ENCODE results near the gene AMBP.

The AMBP gene

GRCh38 chr9:114071197-114071795, 6.8 kb downstream of the AMBP start:
- no peak for DNase-seq

DNA sequence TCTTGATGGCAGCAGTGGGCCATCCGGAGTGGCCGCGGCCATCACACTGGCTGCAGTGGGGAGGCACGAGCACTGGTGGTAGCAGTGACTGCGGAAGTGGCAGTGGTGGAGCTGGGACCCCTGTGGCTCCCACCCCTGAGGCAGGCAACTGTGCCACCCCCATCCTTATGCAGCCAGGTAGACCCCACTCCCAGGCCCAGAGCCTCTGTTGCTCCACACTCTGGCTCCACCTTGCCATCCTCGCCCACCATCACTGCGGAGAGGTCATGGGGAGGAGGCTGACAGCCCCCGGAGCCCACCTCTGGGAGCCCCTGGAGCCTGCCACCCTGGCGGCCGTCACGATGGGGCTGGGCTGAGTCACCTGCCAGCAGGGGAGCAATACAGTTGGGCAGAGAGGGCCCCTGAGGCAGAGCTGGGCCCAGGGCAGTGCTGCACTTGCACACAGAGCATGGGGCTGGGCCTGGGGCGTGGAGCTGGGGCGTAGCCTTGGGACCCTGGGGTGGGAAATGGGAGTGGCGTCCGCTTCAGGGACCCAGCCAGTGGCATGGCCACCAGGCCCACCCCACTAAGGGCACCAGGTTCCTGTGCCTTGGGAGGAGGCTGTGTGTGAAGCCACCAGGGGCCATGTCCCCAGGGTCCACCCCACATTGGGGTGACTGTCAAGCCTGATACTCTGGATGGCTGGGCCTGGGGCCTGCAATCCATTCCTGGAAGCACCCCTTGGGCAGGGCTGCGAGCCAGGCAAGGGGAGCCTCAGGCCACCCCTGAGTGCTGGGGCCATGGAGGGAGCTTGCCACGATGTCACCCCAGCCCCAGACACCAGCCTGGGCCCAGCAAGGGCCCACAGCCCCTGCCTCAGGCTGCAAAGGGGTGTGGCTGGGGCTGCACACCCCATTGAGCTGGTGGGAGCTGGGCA, 7.7 kb downstream of the AMBP start:
- no peak for DNase-seq

DNA sequence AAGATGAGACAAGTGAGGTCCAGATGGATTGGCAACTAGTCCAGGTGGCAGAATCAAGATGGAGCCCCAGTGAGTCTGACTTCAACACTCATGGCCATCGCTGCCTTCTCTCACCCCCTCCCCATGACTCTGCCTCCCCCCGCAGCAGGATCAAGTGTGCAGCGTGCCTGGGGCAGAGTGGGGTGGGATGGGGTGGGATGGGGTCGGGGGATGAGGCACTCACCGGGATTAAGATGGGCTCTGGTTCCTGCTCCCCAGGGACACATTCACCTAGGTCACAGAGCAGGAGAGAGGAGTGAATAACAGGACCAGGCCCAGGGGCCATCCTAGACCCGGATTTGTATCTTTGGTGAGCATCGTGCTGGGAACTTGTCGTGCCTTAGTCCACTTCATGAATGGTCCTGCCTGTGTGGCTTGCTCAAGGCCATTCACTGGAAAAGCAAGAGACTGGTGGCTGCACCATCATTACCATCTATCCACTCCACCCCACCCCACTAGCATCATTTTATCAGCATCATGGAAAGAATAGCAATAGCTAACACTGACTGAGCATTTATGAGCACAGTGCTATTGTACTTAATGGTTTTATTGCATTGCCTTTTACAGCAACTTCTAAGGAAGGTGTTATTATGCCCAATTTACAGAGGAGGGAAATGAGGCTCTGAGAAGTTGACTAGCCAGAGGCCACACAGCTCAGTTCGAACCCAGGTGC, 8.5 kb downstream of the AMBP start:
- DNase-seq = no peak

DNA sequence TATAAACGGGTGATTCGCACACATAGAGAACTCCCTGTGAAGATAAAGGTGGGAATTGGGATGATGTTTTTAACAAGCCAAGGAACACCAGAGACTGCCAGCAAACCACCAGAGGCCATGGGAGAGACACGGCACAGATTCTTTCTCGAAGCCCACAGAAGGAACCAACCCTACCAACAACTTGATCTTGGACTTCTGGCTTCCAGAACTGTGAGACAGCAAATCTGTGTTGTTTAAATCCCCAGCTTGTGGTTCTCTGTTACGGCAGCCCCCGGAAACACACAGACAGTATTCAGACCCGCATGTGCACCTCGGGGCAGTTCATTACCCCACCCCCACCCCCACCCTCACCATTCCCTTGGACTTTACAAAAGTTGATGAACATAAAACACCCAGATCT, 12.8 kb downstream of the AMBP start:
- no peak for DNase-seq

- no peak for DNase-seq
Observed at GRCh38 chr9:114061830-114062474, 16.1 kb downstream of the AMBP start.

DNA sequence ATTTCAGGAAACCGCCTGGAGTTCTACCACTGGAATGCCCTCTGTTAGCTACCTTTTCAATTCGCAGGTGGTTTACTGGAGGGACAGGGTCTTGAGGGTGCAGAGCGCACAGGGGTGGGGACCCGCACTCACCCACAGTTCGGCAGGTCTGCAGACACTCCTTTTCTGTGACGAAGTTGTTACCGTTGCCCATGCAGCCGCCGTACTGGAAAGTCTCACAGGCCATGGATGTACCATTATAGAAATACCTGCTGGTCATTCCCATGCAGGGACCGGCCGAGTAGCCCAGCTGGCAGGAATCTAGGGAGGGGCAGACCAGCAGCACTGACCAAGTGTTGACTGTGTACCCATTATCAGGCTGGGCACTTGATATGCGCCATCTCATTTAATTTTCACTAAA, 16.8 kb downstream of the AMBP start:
- no peak for DNase-seq

- DNase-seq = no peak
Observed at GRCh38 chr9:114060711-114061110, 17.4 kb downstream of the AMBP start.

DNA sequence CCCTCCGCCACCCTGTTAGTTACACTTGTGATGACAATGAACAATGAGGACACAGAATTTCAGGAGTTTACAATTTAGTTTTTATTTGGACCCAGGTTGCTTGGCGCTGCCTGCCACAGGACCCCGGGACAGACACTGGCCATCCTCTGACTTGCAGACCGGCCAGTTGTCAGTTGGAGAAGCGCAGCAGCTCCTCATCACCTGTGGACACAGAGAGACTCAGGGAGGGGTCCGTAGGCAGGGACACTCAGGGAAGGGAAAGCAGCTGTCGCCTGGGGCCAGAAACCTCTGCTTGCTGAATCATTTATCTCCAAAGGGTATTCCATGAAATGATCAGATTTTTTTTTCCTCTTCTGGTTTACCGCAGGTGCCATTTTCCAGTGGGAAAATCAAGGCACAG, 18.0 kb downstream of the AMBP start:
- no peak for DNase-seq

DNA sequence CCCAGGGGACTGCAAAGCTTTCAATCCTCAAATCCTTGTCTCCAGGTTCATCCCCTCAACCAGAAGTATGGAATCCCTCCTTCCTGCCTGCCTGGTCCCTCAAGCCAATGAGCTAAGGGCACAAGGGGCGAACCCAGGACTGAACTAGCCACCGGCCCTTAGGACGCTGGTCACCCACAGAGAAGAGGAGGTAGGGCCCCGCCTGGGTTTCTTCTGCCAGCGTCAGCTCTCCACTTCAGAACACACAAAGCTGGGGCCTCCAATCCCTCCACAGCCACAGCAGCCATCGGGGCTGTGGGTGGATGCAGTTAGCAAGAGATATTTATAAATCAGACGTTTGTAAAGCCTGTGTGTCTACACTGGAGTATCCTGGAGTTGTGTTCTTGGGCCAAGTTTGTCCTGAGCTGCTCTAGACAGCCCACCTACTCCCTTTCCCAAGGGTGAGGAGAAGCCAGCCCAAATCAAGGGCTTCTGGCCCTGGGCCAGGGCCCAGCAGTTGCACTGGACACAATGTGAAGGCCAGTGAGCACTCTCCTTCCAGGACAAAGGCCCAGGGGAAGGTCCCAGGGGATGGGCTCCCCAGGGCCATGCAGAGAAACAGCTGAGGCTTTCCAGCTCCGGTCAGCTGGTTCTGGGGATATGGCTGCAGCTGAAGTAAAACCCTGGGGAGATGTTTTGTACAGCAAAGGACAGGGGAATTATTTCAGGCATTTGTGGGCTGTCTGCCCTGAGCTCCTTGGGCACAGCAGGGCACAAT, 18.9 kb downstream of the AMBP start:
- no peak for DNase-seq

GRCh38 chr9:114058688-114059046, 19.4 kb downstream of the AMBP start:
- DNase-seq = no peak

DNA sequence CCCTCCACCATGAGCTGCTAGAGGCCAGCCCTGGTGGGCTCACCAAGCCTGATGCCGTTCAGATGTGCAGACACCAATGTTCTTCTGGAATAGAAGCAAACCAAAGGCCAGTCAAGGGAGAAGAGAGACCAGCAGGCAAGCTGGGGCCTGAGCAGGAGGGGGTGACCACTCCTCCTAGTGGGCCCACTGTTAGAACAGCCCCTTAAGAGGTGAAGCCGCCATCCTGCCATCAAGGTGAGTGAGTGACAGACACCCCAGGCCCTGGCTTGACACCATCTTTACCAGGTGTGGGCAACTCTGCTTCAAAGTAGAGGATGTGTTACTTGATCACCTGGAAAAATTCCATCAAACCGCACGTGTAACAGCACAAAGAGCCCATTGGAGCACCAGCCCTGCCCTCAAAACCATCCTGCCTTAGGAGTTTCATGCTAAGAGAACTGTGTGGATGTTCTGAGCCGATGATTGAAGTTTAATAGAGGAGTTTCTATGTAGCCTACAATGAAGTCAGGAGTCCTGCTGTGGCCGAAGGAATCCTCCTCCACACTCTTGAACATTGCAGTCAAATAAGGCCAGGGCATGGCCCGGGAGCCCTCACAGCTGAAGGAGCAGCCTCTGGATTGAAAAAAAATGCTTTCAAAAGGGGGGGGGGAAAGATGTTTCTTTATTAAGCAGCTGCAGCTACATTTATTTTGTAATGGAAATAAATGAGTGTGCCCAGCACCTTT, 20.8 kb downstream of the AMBP start:
- DNase-seq = no peak

DNA sequence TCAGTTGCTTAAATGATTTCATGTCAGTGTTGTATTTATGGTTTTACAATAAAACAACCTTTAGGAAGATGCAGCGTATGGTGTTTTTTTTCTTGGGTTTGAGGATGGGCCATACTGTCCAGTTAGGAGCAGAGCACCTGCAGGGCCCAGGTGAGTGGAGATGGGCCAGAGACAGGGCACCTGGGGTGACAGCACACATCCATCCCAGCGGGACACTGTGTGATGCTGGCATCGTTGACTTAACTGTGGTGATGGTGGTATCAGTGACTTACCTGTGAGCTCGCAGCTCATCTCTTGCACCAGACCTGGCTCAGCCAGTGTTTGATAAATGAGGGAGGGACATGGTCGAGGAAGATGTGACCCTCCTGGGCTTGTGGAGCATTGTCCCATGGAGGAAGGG, 21.6 kb downstream of the AMBP start:
- DNase-seq = no peak

DNA sequence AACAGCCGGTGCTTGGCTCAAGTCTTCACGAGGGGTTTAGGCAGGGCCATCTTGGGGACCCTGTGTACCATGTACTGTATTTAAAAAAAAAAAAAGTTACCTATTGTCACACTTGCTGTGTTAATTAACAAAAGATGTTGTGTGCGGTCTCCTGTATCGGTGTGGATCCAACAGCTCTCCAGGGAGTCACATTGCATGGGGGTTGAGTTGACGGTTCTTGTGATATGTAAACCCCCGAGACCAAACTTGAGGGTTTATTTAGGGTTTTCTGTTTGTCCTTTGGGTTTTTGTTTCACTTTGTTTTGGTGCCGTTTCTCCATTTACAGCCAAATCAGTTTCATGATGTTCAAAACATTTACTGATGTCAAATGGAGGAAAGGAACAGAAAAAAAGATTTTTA, 22.2 kb downstream of the AMBP start:
- DNase-seq = no peak

DNA sequence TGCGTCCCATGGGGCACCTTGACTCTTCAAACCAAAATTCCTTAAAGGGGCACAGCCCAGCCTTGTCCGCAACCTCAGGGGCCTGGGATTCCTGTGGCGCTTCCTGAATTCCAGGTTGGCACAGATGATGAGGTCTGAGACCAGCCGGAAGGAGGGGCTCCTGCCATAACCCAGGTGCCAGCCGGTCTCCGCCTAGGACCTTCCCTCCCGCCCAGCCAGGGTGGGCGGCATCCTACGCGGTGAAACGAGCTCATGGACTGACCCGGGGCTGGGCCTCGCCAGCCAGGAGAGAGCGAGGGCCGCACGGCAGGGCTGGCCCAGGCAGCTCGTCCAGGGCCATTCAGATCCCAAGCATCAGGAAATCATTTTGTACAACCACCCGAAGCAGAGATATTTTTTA, 23.0 kb downstream of the AMBP start:
- DNase-seq = no peak

GRCh38 chr9:114054191-114054690, 23.9 kb downstream of the AMBP start:
- no peak for DNase-seq

DNA sequence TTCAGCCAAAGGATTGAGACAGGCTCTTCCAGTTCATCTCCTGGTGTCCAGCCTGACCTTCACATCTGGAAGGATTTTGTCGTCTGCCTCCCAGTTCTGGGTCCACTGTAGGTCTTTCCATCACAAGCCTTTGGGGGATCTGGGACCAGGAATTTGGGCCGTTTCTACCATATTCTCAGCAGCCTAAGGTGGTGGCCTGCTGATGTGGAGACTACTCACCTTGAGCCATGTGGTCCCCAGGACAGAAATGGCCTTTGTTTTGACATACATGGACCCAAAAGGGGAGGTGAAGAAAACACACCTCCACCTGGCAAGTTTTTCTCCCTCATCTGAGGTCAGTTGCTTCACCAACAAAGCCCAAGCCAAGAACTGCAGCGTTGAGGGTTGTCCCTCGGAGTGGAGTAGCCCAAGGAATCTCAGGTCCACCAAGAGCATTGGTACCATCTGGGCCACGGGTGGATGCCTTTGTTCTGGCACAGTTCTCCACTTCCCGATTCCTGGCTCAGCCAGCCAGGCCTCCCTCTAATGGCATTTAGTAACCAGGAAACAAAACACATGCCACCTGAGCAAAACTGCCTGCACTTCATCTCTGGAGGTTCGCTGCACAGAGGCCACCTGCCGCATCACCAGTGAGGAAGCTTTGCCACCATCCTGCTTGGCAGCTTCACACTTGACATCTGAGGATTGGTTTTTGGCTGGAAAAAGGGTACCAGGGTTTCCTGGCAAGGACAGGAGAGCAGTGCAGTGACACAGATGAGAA, 24.7 kb downstream of the AMBP start:
- DNase-seq = no peak

- no peak for DNase-seq
Observed at GRCh38 chr9:114051706-114052105, 26.4 kb downstream of the AMBP start.

DNA sequence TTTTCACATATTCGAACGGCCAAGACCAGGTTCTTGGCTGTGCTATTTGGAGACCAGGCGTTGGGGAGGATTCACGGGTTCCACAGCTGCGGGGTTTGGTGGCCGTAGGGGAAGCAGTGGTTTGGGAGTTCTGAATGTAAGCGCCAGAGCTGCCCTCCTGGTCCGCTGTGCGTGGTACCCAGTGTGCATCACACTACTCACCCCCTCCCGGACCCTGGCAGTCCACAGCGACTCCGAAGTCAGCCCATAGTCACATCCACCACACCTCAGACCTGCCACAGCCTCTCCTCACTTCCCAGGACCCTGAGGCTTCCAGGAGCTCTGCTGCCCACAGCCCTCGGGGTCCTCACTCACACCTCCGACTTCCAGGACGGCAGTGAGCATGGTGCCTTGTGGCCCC, 26.8 kb downstream of the AMBP start:
- DNase-seq = no peak

DNA sequence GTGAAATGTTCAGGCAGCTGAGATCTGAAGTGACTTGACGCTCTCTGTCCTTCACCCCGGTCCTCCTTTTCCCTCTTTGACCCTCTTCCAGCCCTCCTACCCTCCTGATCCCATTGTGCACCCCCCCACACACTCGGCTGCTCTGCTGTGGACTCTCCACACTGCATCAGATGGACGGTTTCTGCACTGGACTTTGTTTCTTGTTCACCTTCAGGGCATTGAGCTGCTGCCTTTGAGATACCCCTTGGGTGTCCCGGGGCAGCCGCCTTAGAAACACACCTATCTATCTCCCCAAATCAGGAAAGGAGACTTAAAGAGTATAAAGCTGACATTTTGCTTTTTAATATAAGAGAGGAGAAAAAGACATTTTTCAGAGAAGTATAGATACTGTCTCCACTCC, 27.5 kb downstream of the AMBP start:
- no peak for DNase-seq

DNA sequence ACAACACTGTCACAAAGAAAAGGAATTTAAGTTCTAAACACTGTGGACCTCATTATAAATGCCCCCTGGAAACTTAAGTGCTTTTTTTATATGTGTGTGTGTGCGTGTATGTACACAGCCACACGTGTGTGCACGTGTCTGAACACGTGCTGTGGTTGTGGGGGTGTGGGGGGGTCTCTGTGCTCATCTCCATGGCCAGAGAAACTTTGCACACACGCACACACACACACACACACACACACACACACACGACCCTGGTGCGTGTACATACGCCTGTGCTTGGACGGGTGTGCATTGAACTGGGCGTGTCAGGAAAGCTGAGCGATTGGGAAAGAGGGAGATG, 27.9 kb downstream of the AMBP start:
- DNase-seq = no peak

All from CD4-positive, alpha-beta T cell treated with Interleukin-17A for 4 hours (primary cell).